Superior temporal gyrus (tissue), 1 donor: ENCODE results near the gene SLC39A11.
A peak's percentile ranks its signal among the peaks of the same experiment; 100 is the strongest.
"Not testable (repeated sequence)": the region's sequence is repeated elsewhere in the genome, so short reads cannot be mapped to it uniquely, and the experiment has no call there.

Source experiments
- DNase-seq: peaks from one replicate; pipeline ENCODE4 v3.0.0-alpha.2; 2016; ENCODE audit errors: extremely low spot score

Gene SLC39A11

DNA sequence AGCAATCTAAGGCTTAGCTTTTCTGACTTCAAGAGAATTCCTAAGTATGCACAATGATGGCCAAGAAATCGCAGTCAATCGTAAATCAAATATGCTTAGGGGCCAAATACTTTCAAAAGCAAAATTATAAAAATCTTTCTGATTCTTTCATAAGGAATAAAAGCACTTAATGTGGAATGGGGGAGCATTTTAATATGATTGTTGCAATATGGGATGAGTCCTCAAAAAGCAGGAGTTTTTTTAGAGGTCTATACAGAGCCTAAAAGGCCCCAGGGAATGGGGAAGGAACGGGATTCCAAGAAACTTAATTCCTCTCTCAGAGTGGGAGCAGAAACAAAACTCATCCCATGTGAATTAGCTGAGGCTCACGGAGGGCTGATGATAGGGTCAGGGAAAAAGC is 14.7 kb upstream of the SLC39A11 start:
- DNase-seq: no peak

DNA sequence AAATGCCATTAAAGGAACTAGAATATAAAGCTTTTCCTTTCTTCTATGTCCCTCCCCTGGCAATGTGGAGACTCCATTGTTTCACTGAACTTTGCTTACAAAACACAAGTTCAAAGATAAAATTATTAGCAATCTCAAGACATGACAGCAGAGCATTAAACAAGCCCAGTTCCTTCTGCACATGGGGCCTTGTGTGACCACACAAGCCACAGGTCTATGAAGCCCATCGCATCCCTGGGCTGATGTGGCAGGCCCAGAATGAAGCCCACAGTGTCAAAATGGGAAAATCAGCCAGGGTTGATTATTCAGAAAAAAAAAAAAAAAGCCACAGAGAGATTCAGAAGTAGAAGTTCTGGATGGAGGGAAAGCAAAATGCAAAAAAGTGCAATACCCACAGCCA is 12.9 kb upstream of the SLC39A11 start:
- DNase-seq: no peak

DNA sequence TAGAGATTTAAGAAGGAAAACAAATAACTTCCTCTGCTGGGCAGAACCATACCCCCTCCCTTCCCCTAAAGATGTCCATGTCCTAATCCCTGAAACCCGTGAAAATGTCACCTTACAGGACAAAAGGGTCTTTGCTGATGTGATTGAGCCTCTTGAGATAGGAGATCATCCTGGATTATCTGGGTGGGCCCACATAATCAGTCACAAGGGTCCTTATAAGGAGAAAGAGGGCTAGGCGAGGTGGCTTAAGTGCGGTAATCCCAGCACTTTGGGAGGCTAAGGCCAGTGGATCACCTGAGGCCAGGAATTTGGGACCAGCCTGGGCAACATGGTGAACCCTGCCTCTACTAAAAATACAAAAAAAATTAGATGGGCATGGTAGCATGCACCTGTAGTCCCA is 12.0 kb upstream of the SLC39A11 start:
- DNase-seq: no peak

DNA sequence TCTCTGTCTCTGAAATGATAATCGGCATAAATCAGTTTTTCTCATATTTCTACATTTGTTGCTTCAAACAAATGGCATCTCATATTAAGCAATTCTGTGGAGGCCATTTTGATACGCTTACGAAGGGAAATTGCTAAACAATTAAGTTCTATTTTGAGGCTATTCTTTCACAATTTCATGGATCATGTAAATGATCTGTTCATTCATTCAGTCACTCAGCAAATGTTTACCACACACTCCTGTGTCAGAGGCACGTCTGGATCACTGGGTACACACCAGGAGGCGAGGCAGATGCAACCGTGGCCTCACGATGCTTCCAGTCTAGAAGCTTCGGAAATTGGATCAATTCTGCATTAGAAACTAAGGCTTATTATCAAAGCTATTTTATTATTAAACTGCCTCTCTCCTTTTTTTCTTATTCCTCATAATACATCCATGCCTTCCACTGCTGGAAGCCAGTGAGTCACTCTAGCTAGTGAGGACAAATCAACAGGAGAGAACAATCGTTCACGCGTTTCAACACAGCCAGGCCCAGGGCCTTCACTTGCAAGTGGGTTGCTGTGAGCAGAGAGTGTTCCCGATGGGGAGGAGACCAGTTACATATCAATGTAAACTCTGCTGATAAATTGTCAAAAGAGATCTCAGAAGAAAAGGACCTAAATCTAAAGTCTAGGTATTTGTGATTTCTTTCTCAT is 11.3 kb upstream of the SLC39A11 start:
- DNase-seq: no peak

DNA sequence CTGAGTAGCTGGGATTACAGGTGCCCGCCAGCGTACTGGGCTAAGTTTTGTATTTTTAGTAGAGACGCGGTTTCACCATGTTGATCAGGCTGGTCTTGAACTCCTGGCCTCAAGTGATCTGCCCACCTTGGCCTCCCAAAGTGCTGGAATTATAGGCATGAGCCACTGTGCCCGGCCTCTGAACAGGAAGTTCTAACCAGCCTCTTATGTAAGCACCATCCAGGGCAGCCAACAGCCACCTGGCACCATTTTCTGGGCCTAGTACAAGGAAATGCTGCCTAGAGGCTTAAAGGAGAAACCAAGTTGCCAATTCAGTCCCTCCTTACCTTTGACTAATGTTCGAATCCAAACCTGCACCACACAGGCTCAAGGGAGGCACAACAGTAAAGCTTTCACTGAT is 8.5 kb upstream of the SLC39A11 start:
- DNase-seq: no peak

DNA sequence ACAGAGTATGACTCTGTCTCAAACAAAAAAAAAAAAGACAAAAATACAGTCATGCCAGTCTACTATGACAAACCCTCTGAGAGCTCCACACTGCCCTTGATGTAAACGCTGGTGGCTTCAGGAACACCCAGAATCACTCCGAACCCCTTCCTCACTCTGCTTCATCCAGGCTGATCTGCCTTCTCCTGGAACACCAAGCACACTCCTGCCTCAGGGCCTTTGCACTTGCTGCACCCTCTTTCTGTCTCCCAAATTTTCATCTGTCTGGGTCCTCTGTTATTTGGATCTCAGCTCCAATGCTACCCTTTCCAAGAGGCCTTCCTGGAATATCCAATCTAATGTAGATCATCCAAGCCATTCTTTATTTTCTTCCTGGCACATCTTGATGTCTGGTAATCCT is 7.9 kb upstream of the SLC39A11 start:
- no peak for DNase-seq

DNA sequence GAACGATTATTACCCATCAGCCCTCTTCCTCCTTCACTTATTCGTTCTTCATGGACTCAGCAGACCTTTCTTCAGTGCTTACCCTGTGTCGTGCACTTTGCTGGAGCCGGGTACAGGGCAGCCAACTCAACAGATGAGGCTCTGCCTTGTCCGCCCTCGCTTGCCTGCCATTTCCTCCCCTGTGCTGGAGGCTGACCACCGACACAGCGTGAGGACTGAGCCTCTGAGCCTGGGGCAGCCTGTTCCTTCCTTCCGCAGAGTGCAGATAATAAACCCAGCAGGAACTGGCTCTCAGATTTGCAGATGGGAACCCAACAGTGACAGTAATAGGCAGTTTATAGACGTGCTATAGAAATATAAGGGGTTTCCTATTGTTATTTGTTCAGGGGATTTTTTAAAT is 7.0 kb upstream of the SLC39A11 start:
- DNase-seq: no peak

DNA sequence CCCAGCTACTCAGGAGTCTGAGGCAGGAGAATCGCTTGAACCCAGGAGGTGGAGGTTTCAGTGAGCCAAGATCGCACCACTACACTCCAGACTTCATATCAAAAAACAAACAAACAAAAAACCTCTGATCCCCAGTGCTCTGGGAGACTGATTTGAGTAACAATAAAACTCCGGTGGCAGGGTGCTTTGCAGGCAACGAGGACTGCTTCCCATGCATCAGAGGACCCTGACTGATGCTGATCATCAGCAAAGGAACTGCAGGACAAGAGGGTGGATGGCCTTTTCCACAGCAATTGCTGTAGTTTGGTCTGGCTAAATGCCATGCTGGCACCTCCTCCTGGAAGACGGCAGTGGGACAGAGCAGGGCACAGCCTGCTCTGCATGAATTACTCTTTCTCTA is 6.4 kb upstream of the SLC39A11 start:
- no peak for DNase-seq

DNA sequence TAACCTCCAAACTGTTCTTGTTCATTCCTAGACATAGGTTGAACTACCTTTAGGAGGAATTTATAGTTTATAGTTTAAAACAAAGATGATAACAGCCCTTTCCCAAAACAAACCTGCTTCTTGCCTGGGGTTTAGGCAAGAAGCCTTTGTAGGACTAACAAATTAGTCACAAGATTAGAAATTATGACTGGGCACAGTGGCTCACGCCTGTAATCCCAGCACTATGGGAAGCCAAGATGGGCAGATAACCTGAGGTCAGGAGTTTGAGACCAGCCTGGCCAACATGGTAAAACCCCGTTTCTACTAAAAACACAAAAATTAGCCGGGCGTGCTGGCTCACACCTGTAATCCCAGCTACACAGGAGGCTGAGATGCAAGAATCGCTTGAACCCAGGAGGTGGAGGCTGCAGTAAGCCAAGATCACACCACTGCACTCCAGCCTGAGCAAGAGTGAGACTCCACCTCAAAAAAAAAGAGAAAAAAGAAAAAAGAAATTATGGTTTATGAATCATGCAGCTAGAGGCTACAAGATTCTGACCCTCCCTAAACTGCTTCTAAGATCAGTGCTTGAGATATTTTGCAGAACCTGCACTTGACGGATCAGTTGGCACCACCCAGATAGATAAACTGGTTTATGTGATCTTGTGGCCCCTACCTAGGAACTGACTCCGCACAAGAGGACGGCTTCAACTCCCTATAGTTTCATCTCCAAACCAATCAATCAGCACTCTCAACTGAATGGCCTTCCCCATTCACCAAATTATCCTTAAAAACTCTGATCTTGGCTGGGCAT is 5.7 kb upstream of the SLC39A11 start:
- not testable (repeated sequence) for DNase-seq

DNA sequence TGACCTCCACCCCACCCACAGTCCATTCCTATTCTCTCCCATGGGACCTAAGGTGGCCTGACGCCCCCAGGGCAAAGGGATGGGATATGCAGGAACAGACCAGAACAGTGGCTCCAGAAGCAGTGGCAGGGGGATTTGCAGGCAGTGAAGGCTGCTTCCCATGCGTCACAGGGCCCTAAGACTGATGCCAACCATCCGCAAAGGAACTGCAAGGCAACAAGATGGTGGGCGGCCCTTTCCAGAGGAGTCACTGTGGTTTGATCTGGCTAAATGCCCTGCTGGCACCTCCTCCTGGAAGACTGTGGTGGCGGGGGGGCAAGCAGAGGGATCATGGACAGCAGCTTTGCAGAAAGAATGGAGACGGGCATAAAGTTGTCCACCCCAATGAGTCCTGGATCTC is 4.4 kb upstream of the SLC39A11 start:
- DNase-seq: no peak

DNA sequence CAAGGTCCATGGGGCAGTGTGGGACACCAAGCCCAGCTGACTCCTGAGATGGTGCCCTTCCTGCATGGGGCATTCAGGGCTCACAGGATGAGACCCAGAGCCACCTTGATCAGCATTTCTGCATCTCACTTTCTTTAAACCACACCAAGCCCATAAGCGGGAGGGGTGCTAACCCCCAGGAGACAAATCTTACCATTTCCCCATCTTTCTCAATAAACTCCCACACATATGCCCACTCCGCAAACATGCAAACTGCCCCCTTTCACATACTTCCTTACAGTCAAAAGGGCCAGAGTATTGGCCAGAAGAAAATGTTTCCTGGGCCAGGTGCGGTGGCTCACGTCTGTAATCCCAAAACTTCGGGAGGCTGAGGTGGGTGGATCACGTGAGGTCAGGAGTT is 3.7 kb upstream of the SLC39A11 start:
- no peak for DNase-seq

DNA sequence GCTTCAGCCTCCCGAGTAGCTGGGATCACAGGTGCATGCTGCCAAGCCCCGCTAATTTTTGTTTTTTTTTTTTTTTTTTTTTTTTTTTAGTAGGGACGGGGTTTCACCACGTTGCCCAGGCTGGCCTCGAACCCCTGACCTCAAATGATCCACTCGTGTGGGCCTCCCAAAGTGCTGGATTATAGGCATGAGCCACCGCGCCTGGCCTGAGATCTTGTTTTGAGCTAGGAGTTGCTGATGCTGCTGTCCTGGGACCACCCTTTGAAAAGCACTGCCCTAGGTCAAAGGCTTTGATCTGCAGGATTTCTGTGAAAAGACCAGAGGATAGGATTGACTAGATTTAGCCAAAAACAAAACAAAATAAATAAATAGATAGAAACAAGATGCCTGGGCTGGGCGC is 798 bp upstream of the SLC39A11 start:
- no peak for DNase-seq

DNA sequence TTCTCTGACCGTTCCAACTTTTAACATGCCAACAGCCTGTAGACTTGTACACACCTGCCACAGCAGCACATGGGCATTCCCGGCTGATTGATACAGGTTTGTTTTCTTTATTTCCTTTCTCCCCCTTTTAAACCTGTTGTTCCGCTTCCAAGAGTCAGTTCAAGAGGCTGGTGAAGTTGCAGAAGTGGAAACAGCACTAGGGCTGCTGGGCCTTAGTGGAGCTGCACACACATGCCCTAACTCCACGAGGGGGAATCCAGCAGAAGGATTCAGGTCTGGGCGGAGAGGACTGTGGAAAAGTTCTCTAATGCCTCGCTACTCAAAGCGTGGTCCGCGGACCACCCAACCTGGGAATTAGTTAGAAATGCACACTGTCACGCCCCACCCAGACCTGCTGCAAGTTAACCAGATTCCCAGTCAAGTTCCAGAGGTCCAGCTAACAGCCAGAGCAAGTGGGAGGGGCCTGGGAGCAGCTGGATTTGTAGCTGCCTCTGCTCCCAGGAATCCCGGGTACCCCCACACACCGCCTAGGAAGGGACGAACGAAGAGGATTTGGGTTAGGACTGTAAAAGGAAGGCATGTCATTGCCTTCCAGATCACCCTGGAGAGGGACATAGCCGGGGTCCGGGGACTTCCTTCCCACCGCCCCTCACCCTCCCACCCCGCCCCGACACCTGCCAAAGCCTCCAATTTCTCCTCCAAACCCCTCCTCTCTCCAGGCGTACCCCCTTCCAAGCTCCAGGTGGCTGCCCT is 542 bp downstream of the SLC39A11 start:
- DNase-seq: peak; percentile 71

DNA sequence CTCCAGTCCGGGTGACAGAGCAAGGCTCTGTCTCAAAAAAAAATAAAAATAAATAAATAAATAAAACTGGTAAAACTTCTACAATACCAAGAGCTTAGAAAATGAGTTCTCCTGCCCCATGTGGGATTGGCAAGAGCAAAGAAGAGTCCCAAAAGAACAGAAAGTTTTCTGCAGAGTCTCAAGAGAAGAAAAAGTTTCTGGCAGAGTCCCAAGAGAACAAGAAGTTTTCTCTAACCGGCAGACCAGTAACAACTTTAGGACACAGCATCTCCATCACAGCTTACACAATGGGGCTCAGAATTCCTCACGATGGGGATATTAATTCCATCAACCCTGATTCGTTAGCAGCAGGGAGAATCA is 1.1 kb downstream of the SLC39A11 start:
- DNase-seq: no peak

DNA sequence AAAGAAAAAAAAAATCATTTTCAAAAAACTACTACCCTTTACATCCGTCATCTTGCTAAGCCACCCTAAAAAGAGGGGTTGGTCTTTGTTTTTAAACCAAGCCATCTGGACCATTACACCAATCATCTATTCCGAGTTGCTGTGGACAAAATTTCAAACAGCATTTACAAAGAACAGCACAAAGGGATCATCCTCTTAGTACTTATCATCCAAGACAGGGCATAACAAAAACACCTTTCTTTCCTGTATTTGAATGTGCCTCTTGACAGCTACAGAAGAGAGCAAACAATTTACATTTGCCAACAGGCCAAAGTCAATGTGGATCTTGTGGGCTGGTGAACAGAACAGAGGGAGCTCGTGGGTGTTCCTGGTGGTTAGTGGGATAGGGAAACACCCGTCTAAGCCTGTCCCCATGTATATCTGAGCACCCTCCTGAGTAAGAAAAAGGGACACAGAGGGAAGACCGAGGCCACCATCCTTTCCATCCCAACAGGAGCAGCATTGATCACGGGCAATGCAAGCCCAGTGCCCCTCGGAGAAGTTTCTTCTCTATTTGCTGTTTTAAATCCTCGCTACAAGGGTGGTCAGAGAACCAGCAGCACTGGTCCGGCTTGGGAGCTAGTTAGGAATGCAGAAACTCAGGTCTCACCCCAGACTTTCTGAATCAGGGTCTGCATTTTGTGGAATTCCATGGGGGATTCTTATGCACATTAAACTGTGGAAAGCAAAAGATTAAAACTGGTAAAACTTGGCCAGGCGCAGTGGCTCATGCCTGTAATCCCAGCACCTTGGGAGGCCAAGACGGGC is 1.9 kb downstream of the SLC39A11 start:
- DNase-seq: peak; percentile 75

DNA sequence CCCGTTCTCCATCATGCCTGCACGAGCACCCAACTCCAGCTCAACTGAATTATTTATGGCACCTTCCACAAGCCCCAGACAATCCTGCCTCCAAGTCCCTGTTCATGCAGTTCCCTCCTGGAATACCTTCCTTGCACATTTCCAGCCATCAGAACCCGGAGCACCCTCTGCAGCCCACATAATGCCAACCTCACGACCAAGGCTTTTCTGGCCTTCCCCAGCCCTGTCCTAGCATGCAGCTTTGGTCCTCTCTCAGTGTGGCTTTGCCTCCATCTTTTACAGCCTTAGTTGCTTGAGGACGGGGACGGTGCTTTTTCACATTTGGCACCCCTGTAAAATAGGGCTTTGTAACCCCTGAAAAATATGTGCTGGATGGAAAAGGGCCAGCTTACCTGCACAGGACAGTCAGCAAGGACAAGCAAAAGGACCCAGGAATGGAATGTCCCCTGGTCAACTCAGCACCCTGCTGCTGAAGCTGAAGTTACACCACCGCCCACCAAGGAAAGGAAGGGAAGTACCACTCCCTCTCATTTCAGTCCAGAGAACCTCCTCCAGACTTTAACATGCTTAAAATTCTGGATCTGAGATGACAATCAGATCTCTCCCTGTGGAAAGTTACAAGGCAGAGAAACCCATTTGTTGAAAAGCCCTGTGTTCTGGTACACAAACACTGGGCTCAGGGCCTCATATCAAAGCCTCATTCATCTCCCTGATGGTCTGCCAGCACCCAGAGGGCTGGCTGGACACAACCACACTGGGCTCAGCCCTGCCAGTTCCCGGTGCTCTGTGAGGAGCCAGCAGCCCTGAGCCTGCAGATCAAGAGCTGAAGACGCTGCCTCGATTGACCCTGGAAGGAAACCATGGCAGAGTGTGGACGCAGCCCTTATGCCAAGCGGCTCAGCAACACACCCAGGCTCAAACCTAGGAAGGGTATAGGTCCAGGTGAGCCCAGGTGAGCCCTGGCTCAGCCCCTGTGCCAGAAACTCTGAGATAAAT is 2.9 kb downstream of the SLC39A11 start:
- DNase-seq: peak; percentile 97

DNA sequence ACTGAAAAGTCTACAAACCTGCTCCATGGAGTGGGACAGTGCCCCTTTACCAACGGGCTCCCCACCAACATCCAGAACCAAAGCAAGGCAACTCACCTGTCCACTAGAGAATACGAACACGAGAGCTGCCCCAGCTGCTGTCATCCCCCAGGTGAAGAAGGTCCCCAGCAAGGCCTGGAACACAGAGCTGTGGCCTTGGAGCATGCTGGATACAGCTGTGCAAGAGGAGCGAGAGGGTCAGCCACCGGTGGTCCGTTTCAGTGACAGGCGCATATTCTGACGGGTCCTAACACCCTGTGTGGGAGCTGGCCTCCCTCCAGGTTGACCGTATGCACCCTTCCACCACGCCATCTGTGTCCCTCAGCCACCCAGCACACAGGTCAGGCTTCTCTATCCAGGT is 3.9 kb downstream of the SLC39A11 start:
- no peak for DNase-seq

DNA sequence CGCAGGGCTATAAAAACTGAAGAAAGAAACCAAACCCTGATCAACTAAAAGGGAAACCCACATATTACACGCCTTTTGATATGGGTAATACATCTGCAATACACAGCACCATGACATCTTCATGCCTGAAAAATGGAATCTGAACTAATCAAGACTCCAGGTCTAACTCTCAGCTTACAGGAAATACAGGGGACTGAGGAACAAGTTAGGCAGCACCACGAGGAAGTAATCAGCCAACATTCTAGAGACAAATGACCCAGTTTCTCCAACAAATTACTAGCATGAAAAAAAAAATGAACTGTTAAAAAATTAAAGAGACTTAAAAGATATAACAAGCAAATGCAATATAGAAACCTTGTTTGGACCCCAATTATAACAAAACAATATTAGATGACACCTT is 9.1 kb downstream of the SLC39A11 start:
- DNase-seq: no peak

DNA sequence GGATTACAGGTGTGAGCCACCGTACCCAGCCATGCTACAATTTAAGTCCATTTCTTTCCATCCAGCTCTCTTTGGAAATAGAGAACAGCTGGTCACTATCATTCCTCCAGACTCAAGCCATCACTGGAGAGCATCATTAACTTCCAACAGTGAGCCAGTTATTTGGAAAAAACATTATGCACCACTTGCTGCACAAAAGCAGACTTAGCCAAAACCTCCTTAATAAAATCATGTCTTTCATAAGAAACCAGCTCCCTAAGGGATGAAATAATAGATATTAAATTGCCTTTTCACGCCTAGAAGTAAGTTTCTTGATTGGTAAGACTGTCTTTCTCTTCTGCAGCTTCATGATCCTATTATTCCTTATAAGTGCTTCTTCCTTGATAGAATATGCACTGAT is 17.9 kb downstream of the SLC39A11 start:
- no peak for DNase-seq

DNA sequence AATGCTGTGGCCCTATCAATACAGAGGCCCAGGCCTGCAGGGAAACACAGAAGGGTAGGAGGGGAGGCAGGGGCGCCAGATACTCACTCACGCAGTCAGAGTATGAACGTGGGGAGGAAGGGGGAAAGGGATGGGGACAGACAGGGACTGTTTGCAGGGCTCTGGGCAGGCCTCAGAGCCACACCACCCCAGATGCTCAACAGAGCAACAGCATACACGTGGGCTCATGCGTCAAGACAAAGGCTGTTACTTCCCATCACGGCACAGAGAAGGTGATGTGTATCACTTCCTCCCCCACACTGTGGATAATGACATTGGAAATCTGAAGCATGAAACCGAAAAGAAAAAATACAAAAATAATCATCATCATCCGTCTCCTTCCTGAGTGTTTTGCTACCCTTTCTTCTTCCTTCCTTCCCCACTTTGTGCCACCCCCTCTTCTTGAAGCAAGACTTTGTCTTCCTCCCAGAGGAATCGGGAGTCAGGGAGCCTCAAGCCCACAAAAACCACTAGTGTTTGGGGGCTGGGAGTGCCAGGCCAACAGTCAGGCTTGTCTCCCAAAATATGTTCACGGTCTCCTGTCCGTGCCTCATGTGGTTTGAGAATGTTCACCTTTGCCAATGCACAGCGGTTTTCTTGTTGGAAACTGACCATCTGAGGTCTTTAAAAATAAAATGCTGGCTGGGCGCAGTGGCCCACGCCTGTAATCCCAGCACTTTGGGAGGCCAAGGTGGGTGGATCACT is 20.1 kb downstream of the SLC39A11 start:
- DNase-seq: no peak
